ENCODE data around the gene TFR2.

Gene TFR2

DNA sequence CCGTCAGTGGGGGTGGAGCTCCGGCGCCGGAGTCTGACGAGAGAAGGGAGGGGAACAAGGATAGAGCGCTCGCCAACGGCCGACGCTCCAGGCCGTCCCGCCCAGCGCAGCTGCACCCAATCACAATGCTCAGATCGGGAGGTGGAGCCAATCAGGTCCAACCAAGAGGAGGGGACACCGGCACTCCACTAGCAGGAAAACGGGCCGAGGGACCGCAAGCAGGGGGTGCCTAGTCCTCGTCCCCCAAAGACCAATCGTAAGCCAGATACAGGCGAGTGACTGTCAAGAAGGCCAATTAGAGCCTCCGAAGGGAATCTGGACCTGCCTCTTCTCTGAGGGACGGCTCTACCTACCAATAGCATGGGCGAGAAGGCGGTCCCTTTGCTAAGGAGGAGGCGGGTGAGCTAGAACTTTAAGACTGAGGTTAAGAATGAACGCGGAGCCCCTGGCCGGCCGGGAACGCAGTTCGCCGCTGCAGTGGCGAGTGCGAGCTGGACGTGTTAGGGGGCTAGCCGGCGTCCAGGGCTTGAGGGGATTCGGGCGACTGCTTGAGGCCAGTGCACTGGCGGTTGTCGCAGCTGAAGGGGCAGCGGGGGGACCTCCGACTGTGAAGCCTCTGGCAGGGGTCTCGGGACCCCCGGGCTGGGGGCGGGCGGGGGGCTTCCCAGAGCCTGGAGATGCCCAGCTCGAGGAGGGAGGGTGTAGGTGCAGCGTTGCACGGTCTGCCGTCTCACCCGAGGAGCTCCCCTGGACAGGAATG, 54.9 kb downstream of the TFR2 start, which contains the start of gene FBXO24:
Gene FBXO24 (plus strand): TSS at position 63 of the 760 bp plus-strand sequence. CDS start 298 bp downstream, at position 361.
- Histone ChIP-seq H3K9me3 (ENCODE audit: control insufficient read depth, low read length) (no peaks in the 10 kb centered on the region), H3K4me1 (peaks cover 21% of the 10 kb centered on the region), H3K79me2 (peaks cover 3% of the 10 kb centered on the region), H3K9ac (peak within 1 kb of the TSS; percentile 98), H3K27me3 (ENCODE audit: control insufficient read depth, insufficient read depth, low read length) (no peaks in the 10 kb centered on the region), H3K4me3 (ENCODE audit: low read depth, low read length) (peak within 1 kb of the TSS; percentile 99), H3K4me2 (ENCODE audit: low read length) (peak within 1 kb of the TSS; percentile 87), H3K36me3 (ENCODE audit: control insufficient read depth, insufficient read depth, low read length) (no peaks in the 10 kb centered on the region), H3K27ac (peak within 1 kb of the TSS; percentile 95), H2AFZ (peak within 1 kb of the TSS; percentile 89)
- TF ChIP-seq, protein P1, sequence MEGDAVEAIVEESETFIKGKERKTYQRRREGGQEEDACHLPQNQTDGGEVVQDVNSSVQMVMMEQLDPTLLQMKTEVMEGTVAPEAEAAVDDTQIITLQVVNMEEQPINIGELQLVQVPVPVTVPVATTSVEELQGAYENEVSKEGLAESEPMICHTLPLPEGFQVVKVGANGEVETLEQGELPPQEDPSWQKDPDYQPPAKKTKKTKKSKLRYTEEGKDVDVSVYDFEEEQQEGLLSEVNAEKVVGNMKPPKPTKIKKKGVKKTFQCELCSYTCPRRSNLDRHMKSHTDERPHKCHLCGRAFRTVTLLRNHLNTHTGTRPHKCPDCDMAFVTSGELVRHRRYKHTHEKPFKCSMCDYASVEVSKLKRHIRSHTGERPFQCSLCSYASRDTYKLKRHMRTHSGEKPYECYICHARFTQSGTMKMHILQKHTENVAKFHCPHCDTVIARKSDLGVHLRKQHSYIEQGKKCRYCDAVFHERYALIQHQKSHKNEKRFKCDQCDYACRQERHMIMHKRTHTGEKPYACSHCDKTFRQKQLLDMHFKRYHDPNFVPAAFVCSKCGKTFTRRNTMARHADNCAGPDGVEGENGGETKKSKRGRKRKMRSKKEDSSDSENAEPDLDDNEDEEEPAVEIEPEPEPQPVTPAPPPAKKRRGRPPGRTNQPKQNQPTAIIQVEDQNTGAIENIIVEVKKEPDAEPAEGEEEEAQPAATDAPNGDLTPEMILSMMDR (IDR thresholded peaks at IDR 0.05), result no peak

DNA sequence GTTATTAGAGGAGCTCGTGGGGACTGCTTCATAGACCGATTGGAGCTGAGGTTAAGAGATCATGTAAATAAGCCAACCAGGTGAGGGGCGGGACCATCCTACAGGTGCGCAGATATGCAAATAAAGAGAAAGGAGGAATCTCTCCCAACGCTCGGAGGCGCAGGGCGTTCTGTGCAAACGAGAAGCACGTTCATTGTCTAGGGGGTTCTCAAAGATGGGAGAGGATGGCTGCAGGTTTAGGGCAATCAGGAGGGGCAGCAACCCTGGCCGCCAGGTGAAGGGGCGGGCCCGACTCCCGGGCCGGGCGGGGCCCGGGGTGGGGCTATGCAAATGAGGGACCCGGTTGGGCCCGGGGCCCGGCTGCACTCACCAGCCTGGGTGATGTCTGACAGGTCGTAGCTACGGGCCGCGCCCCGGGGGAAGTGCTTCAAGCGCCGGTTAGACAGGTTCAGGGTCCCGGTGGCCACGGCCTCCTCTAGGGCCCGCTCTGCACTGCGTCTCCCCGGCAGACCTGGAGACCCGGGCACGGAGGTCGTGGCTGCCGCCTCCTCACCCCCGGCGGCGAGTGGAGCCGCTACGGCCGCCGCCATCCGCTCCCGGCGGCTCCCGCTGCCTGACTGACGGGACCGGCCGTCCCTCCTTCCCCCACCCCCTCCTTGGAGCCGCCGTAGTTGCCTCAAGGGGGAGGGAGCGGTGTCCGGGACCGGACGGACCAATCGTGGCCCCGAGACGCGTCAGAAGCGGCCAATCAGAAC, 55.7 kb downstream of the TFR2 start, which contains the start of gene LRCH4:
Gene LRCH4 (minus strand): TSS at position 619 of the 755 bp plus-strand sequence. CDS start 29 bp downstream, at position 590.
- Histone ChIP-seq H3K4me1 (peaks cover 21% of the 10 kb centered on the region), H2AFZ (peak within 1 kb of the TSS; percentile 89), H3K4me3 (ENCODE audit: low read depth, low read length) (peak within 1 kb of the TSS; percentile 99), H3K27me3 (ENCODE audit: control insufficient read depth, insufficient read depth, low read length) (no peaks in the 10 kb centered on the region), H3K9ac (peak within 1 kb of the TSS; percentile 98), H3K79me2 (peaks cover 3% of the 10 kb centered on the region), H3K9me3 (ENCODE audit: control insufficient read depth, low read length) (no peaks in the 10 kb centered on the region), H3K4me2 (ENCODE audit: low read length) (peak within 1 kb of the TSS; percentile 87), H3K36me3 (ENCODE audit: control insufficient read depth, insufficient read depth, low read length) (no peaks in the 10 kb centered on the region), H3K27ac (peak within 1 kb of the TSS; percentile 95)
- TF ChIP-seq, protein P1 (IDR thresholded peaks at IDR 0.05), result no peak

GRCh38 chr7:100584683-100585510, 56.5 kb downstream of the TFR2 start:
- peak overlapping the region; percentile 79 for H3K4me2 ChIP-seq (ENCODE audit: low read length)
- H3K79me2 ChIP-seq, result peaks cover 3% of the 10 kb centered on the region
- peak overlapping the region; percentile 95 for H3K27ac ChIP-seq
- peak overlapping the region; percentile 98 for H3K9ac ChIP-seq
- no peaks in the 10 kb centered on the region for H3K36me3 ChIP-seq (ENCODE audit: control insufficient read depth, insufficient read depth, low read length)
- no peaks in the 10 kb centered on the region for H3K9me3 ChIP-seq (ENCODE audit: control insufficient read depth, low read length)
- H2AFZ ChIP-seq, result peak overlapping the region; percentile 80
- TF ChIP-seq, protein P1 (IDR thresholded peaks at IDR 0.05), result no peak
- H3K4me1 ChIP-seq, result peaks cover 21% of the 10 kb centered on the region
- no peaks in the 10 kb centered on the region for H3K27me3 ChIP-seq (ENCODE audit: control insufficient read depth, insufficient read depth, low read length)
- peak overlapping the region; percentile 99 for H3K4me3 ChIP-seq (ENCODE audit: low read depth, low read length)

DNA sequence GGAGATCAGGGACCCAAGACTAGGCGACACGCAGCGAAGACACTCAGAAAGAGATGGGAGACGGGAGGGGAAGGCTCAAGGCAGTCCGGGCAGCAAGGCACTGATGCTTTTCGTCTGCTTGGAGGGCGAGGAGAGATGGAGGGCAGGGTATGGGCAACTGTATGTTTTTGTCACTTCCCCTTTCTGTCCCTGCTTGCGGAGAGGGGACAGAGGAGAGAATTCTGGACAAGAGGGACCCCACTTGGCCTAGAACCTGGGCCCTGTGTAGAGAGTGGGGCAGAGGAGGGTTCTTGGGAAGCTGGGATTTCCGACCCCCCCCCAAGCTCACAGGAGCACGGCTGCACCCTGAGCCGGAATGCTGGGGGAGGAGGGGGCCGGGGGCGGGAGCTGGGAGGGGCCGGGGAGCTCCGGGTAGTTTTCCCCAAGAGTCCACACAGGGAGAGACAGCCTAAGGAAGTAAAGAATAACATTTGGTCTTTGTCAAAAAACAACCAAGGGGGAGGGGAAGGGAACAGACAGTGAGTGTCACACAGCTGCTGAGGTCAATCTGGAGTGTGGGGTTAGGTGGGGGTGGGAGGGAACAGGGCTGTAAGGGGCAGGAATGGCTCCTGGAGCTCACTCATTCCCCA, 57.2 kb downstream of the TFR2 start:
- TF ChIP-seq, protein P1 (IDR thresholded peaks at IDR 0.05), result no peak
- Histone ChIP-seq H3K4me1 (peaks cover 21% of the 10 kb centered on the region), H2AFZ (no peak overlapping the region), H3K9me3 (ENCODE audit: control insufficient read depth, low read length) (no peaks in the 10 kb centered on the region), H3K79me2 (peaks cover 3% of the 10 kb centered on the region), H3K9ac (no peak overlapping the region), H3K36me3 (ENCODE audit: control insufficient read depth, insufficient read depth, low read length) (no peaks in the 10 kb centered on the region), H3K27ac (peak overlapping the region; percentile 95), H3K4me3 (ENCODE audit: low read depth, low read length) (peak overlapping the region; percentile 99), H3K4me2 (ENCODE audit: low read length) (peak overlapping the region; percentile 79), H3K27me3 (ENCODE audit: control insufficient read depth, insufficient read depth, low read length) (no peaks in the 10 kb centered on the region)

All from parathyroid adenoma (tissue), 2 donors.